ENCODE results near the gene COL4A6.

COL4A6 gene

DNA sequence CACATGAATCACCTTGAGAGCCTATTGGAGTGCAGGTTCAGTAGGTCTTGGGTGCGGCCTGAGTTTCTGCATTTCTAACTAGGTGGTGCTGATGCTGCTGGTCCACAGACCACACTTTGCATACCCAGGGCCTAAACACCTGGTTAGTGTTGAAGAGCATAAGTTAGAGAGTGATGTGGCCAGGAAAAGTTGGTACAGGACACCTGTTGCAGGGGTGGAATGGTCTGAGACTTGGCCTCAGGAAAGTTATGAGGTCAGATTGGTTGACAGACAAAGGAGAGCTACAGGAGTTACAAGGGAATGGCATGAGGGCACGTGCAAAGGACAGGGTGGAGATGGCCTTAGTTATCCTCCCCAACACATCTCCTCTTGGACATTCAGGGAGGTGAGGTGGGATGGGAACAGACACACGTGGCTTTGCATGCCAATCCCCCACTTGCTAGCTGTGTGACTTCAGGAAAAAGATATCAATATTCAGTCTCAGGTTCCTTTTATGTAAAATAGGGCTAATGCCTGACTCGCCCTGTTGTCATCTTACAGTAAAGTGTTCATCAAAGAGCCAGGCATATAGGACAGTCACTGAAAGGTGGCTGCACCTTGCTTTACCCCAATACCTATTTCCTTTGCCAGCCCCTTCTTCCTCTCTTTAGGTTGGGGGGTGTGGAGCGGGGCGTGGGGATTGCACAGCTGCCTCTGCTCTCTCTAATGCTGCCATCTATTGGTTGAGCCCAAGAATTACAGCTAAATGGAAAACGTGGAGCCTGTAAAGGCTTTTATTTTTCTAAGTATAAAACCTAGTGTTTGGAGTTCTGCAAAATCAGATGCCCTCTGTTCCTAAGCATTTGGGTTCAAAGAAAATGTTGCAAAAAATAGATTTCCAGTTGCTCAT lies 299.2 kb downstream of the COL4A6 start:
- DNase-seq = no peak

DNA sequence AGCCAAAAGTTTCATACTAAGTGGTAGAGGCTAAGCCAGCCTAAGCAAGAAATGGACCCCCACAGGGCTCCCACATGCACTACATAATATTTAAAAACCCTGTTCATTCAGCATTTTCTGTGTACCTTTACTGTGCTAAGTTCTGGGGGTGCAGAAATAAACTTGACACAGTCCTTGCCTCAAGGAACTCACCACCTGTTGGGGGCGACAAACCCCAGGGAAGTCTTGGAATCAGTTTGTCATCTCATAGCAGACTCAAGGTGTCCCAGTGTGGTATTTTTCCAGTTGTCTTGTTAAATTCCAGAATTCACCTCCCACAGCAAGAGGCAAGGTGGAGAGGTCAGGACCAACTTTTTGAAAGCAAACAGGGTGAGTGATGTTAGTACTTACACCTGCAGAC lies 303.5 kb downstream of the COL4A6 start:
- no peak for DNase-seq

DNA sequence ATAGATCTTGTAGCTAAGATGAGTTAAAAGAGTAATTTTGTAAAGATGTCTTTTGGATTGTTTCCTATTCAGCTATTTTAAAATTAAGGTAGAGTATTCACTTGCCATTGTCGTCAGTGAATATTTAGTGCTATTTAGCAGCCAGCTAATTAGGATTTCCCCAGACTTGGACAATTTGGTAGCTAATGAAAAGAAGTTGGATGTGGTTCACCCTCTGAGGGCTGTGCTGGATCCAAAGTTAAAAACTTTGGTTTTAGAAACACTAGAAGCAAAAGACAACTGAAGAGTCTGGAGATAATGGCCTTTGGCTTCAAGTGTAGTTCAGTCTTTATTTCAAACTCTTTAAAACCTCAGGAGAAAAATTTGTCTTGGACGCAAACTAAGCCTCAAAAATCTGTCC lies 305.3 kb downstream of the COL4A6 start:
- DNase-seq = no peak

DNA sequence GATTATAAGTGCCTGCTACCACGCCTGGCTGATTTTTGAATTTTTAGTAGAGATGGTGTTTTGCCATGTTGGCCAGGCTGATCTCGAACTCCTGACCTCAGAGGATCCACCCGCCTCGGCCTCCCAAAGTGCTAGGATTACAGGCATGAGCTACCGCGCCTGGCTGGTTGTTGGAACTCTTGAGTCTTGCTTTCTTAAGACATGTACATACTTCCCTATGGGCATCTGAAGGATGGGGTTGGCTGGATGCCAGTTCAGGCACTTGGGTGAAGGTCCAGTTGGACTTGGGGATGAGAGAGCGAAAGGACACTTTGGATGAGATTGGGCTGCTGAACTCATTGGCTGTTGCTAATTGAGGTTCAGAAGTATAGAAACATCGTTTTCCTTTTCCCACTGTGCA lies 306.2 kb downstream of the COL4A6 start:
- no peak for DNase-seq

DNA sequence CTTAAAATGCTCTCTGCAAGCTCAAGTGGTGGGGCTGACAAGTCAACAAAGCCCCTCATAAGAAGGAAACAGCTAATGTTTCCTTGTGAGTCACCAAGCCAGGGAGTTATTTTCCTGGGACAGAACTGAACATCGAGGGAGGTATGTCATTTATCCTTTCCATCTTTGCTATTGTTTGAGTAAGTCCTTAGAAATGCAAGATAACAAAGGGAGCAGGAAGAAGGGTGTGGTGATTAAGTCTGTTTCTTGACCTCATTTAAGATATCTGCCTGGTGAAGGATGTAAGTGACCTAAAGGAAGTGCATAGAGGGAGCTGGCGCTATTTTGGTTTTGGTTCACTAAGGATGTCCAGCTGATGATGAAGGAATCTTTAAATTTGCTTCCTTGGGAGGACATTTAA lies 306.8 kb downstream of the COL4A6 start:
- no peak for DNase-seq

DNA sequence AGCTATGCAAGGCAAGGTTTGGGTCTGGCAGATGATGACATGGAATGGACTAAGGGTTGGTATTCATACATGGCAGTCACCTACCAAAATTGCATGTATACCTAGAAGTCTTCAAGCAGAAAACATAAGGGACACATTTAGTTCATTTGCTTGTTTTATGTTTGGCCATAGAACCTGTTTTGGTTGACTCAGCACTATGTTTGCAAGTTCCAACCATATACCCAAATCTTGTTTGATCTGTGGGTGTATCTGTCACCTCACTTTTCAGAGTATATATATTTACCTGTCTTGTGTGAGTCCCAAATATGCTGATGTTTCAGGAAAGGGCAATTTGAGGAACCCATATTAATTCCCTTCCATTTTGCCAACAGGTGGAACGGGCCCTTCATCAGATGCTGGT lies 307.3 kb downstream of the COL4A6 start:
- no peak for DNase-seq

DNA sequence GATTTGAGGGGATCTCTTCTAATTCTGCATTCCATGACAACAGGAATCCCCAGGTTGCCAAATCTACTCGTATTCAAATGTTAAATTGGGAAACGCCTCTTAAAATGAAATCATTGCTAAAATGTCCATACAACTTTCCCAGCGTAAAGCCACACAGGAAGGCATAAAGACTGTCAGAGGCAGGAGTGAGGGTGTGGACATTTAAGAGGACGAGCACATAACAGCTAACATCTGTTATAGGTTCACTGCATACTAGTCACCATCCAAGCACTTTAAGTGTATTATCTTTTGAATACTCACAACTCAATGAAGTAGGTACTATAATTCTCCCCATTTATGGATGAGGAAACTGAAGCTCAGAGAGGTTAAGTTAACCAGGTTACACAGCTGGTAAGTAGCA lies 311.1 kb downstream of the COL4A6 start:
- DNase-seq = no peak

DNA sequence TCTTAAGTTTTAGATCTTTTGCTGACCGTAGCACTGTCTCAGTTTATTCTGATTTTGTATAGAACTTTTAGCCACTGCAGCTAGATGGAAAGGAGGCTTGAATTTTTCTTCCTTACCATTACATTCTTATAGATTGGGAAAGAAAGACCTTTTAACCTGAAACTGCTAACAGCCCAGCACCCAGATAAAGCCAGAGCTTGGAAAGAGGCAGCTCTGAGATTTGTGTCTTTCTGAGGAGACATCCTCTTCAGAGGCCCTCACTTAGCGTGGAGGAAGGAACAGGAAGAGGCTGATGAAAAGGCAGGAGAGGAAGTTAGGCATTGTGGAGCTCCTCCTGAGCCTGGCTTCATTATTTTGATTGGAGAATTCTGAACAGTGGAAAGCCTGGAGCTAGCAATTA lies 311.6 kb downstream of the COL4A6 start:
- no peak for DNase-seq

DNA sequence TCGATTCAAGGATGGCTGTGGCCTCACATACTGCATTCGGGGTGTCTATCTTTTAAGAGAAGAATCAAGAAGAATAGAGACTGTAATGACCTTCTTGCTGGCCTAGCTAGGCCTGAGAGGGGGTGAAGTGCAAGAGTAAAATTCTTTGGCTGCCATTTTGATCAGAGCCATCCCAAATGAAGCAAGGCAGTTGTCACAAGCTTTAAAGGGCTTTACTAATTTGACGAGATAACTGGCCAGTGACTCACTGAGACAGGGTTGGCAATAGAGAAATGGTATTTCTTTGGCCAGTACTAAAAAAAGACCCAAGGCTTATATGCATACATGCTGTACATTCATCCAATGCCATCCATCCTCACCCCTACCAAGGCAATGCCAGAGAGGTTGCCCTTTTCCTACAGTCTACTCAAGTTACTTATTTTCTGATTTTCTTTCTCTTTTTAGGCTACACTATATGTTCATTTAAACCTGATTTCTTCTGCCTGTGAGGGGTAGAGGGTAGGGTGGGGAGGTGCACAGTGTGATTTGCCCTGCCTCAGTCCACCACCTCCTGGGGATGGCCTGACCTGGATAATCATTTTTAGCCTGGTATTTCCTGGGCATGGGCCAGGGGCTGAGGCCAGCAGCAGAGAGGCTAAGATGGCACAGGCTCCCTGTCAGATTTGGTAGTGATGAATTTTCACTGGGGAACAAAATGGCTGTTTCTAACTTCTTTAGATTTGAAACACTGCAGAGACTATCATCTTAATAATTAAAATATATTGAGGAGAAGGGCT lies 314.4 kb downstream of the COL4A6 start:
- no peak for DNase-seq

DNA sequence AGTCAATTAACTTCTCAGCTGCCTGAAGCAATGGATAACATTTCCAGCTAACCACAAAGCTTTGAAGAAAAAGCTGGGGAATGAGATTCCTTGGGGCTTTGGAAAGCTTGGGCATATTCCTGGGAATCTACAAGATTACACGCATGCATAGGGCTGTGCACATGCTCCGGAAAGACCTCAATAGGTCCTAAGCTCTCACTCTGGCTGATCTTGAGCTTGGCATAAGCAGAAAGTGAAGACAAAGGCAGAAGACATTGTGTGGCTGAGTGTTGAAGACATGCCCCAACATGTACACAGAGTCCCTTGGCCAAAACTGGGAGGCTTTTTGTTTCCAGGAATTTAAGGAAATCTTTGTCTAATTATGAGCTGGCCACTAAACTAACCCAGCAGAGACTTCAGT lies 315.5 kb downstream of the COL4A6 start:
- DNase-seq = no peak

DNA sequence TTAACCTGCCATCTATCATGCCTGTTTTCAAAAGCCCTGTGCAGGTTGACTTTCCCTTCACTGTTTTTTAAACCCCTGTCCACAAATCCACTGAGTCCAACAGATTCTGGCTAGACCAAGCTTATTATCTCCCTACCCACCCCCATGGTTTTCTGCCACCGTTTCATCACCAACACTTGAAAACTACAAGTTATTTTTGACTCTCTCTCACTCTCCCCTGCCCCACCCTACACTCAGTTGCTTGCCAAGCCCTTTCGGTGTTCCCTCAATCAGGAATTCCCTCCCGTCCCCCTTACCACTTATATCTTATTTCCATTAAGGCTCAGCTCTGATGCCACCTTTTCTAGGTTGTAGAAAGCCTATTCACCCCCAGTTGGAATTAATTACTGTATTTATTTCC lies 316.9 kb downstream of the COL4A6 start:
- DNase-seq = no peak

DNA sequence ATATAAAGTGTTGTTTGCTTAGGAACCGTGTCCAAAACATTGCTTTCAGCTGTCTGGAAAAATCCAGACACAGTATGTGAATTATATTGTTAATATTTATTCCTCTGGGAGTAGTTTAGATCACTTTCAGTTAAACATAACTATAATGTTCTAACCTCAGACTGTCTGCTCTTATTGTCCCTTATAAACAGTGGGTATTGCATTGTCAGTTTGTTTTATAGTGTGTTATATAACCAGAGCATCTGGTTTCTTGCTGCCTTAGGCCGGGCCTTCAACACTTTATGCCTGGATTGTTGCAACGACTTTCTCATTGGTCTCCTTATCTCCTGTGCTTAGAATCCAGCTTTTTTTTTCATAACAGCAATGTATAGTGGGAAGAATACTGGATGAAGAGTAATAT lies 320.2 kb downstream of the COL4A6 start:
- DNase-seq = no peak

DNA sequence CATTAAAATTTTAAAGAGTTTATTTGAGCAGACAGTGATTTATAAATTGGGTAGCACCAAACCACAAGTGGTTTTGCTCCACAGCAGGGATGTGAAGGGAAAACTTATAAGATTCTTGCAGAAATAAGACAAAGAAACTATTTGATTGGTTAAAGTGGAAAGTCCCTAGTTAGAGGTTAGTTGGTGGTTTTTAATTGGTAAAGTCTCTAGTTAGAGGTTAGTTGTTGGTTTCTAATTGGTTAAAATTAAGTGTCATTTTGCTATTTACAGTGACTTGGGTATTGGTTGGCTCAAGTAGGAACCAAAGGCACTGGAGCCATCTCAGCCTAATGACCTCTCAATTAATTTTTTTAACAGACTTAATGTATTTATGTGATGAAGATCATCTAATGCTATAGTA lies 323.7 kb downstream of the COL4A6 start:
- no peak for DNase-seq
